GM19240 (cell line): ENCODE results near the gene FOXN4.

Source experiments
- DNase-seq: peaks from one replicate; pipeline ENCODE4 v3.0.0; 2011; ENCODE audit warnings: low spot score; ENCODE audit not compliant: insufficient read length

Gene FOXN4

DNA sequence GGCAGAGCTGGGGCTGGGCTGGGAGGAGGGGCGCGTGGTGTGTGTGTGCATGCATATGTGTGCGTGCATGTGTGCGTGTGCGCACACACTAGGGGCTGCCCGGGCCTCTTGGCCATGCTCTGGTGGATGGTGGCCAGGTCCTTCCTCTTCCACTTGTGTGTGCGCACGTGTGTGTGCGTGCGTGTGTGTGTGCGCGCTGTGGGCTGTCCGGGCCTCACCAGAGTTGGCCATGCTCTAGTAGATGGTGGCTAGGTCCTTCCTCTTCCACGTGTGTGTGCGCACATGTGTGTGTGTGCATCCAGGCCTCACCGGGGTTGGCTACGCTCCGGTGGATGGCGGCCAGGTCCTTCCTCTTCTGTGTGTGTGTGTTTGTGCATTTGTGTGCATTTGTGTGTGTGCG is 24.7 kb downstream of the FOXN4 start:
- no peak for DNase-seq

DNA sequence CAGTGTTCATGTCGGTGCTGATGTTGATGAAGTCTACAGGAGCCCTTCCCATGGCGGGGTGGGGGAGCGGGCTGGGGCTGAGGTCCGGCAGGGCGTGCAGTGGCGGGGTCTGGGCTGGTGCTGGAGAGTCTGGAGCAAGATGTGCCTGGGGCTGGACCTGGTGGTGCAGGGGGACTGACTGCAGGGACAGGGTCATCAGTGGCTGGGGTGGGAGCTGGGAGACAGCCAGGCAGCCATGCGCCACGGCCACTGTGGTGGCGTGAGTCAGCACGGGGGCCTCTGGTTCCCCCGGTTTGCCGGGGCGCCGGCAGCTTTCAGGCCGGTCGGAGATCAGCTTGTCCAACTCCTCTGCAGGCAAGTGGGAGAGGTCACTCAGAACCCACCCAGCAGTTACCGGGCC is 27.6 kb downstream of the FOXN4 start:
- DNase-seq, result no peak

DNA sequence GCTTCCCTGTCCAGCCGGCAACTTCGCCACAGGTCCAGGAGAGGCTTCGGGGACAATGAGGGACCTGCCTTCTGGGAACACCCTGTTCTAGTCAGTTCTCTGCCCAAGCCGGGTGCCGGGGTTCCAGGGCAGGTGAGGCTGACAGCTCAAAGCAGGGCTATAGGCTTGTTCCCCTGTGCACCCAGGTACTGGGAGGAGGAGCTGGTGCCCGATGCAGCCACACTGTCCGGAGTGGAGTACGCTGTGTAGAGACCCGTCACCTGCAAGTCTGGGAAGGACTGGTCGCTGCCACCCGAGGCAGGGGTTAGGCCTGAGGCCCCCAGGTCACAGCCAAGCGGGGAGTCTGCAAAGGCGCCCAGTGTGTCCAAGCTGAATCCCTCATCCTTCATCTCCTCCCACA is 29.6 kb downstream of the FOXN4 start:
- no peak for DNase-seq

DNA sequence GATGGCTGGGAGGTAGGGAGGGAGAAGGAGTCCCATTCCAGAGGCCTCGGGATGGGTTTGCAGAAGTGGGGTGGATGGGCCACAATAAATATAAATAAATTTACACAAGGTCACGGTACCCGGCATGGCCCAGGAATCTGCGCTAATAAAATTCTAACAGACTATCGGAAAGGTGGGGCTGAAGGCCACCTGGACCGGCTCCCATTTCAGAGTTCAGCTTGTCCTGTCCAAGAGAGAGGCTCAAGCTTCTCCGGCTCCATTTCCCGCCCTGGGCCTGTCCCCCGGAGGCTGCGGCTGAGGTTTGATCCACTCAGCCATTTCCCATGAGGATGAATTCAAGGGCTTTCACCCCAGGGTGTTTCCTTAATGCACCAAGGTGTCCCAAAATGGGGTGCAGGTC is 30.2 kb downstream of the FOXN4 start:
- no peak for DNase-seq

DNA sequence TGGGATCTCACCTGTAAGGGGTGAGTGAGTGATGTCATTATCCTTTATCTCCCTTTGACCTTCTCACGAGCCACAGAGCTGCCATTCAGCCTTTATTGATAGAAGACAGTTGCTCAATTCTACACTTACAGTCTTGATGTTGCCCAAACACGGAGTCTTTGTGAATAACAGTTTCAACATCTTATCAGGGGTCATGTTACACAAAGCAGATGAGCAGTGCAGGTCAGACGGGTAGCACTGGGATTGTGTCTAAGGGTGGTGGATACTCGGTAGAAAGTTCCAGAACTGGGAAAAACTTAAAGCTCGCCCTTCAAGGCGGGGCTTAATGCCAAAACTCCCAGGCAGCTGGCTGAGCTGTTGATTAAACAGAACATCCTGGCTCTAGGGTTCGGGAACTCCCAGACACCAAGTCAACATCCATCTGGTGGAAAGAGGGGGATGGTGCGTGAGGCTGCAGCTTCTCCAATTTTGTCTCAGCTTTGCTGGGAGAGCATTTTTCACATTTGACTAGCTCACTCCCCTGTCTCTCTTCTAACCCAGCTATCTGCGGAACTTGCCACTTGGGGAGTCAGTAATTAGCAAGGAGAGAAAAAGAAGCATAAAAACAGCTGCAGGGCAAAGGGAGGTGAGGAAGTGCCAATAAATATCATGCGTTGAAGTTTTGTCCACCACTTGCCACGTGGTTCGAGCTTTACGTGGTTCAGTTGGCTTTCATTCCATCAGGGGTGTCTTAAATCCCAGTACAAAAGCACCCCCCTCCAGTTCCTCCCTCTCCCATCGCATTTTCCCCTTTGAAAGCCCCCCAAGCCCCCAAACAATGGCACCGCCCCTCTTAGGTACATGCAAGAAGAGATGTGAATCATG is 31.0 kb downstream of the FOXN4 start:
- no peak for DNase-seq

DNA sequence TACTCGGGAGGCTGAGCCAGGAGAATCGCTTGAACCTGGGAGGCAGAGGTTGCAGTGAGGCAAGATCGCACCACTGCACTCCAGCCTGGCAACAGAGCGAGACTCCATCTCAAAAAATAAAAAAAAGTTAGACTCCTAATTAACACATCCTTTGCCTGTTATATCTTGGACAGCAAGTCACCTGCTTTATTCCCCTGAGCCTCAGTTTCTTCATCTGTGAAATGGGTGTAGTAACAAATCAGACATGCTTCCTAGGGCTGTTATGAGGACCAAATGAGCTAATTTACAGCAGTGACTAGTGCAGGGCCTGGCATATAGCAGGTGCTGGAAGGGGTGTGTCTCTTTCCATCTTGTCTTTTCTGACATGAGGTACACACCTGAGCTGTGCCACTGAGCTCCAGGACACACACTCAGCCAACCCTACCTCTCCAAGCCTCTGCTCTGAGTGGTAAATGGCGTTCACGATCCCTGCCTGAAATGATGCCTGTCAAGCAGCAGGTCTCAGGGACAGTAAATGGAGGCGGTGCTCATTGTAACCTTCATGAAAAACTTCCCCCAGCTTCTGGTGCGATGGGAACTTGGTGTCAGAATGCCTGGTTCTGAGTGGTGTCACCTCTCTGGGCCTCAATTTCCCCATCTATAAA is 31.7 kb downstream of the FOXN4 start:
- DNase-seq, result no peak

DNA sequence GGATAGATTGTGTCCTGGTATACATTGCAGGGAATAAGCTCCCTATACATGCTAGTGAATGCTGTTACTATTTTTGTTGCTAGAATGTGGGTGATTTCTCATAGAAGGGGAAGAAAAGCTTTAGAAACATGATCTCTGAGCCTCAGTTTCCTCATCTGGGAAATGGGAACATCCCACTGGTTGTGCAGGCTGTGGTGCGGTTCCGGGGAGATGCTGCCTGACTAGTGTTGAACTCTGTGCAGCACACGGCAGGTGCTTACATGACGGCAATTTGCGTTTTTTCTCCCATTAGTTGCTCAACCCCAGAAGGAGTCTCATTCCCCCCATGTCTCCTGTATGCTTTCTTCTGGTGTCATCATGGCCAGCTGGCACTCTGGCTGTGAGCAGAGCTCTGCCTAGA is 32.9 kb downstream of the FOXN4 start:
- DNase-seq, result no peak

DNA sequence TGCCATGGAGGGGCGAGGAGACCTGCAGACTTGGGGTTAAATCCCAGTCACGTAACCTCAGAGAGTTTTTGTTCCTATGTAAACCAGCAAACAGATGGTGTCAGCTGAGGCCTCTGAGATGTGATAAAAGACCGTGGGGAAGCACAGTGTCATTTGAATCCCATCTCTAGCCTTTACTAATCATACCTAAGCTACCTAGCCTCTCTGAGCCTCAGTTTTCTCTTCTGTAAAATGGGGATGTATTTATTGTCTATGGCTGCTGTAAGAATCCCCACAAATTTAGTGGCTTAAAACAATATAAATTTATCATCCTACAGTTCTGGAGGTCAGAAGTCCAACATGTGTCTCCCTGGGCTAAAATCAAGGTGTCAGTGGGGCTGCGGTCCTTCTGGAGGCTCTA is 33.9 kb downstream of the FOXN4 start:
- DNase-seq, result no peak

DNA sequence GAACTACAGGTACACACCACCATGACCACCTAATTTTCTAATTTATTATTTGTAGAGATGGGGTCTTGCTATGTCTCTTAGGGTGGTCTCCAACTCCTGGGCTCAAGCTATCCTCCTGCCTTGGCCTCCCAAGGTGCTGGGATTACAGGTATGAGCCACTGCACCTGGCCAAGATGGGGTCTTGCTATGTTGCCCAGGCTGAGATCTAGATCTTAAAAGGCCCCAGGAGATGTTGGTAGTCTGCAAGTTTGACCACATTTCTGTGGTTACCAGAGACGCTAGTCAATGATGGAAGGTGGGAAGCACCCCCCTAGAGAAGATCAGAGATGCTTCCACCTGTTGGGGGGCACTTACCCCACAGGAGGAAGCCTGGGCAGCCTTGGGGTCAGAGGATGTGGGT is 34.7 kb downstream of the FOXN4 start:
- no peak for DNase-seq

DNA sequence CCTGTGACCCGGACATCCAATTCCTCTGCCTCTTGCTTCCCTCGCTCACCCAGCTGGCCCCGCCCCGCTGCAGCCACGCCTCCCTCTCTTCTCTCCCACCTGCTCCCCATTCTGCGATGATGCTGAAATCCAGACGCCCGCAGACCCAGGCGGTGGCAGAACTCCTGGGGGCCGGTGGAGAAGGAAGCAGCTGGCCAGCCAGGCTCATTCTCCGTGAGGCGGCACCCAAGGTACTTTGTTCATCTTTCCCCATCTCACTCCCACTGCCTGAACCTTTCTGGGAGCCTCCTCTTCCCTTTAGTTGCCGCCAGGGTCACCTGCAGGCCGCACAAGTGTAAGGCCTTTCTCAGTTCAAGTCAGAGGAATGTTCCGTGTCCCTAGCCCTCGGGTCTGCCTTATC is 35.7 kb downstream of the FOXN4 start:
- DNase-seq, result no peak

DNA sequence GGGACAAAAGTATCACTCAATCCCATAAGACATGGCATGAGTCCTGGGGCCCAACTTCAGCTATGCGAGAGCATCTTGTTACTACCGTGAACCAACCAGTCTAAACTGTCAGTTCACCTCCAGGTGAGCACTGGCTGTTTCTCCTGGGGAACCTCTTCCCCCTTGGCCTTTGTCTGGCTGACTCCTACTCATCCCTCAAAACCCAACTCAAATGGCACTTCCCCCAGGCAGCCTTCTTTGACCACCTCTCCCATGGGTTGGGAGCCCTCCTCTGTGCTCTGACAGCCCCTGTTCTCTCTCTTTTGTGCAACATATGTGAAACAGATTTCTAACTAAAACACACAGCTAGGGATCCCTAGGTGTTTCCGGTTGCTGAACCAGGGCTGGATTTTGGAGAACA is 37.7 kb downstream of the FOXN4 start:
- DNase-seq, result no peak

DNA sequence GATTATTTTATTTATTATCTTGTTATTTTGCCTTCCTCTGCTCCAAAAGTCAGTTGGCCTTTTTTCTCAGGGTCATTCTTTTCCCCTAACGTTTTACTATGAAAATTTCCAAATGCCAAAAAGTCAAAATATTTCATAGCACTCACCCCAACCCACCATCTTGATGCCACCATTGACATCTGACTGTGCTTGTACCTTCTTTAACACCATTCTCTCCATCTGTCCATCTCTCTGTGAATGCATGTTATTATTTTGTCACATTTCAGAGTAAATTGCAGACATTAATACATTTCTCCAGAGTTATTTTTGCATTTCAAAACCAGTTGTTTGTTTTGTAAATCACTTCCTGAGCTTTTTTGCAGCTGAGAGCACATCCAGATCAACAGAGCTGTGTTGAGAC is 38.6 kb downstream of the FOXN4 start:
- DNase-seq, result no peak

DNA sequence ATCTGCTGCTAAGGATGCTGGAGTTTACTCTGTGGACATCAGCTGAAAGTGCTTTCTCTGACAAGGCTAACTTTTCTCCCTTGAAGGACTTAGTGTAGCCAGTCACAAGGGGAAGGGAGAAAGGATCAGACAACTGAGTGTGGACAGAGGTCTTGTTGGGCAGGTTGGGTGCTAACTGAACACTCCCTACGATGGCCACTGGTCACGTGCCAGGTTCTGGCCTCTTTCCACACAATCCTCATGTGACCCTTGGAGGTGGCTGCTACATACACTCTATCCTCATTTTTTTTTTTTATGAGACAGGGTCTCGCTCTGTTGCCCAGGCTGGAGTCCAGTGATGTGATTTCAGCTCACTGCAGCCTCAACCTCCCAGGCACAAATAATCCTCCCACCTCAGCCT is 39.7 kb downstream of the FOXN4 start:
- no peak for DNase-seq

DNA sequence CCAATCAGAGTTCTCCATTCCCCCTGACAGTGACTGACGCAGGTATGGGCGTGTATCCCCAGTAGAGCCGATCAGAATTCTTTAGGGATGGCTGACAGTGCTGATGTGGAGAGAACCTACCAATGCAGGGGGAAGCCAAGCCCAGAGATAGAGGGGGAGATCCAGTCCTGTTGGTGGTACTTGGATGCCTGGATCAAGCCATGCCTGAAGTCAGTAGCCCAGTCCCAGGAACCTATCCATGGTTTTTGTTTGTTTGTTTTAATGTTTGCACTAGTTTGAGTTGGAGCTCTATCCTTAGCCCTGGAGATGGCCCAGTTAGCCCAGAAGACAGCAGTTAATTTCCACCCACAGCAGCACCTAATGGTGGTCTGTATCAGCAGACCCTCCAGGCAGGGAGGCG is 40.2 kb downstream of the FOXN4 start:
- DNase-seq, result no peak

DNA sequence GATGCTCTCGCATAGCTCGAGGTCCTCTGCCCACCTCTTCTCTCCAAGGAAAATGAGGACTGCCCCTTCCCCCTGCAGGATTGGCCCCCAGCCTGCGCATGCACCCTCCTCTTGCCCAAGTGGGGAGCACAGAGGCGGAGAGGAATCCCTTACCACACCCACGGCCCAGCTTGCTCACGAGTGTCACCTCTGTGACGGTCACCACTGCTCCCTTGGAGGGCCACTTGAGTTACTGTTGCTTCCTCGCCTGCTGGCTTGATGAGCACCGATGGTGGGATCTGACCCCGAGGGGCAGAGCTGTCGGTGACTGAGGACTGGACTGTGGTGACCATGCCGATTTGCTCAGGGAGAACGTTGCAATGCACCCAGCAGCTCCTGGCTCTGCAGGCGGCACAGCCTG is 41.7 kb downstream of the FOXN4 start:
- DNase-seq, result no peak

DNA sequence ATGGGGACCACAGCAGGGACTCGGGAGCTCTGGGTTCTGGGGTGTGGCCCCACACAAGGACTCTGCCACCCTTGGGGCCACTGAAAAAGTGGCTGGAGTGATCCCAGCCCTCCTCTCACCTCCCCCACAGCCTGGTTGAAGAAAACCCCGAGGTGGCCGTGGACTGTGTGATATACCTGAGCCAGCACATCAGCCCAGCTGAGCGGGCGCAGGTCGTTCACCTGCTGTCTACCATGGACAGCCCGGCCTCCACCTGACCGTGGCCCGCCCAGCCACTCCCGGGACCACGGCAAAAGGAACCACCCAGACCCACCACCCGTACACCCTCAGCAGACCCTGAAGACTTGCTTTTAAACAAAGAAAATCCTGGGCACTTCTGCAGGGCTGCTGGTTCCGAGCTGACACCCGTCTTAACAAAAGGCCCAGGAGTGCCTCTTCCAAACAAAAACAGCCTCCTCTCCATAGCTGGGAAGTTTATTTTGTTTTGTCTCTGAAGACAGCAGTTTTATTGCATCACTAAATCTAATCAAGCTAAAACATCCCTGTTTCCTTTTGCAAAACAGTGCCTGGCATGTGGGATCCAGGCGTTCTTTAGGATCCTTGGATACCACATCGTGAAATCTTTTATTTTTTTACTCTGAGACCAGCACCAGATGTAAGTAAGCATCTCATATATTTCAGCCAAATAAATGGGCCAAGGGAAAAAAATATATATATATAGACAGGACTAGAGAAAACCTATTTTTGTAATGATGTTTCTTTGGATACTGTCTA is 42.8 kb downstream of the FOXN4 start:
- no peak for DNase-seq

DNA sequence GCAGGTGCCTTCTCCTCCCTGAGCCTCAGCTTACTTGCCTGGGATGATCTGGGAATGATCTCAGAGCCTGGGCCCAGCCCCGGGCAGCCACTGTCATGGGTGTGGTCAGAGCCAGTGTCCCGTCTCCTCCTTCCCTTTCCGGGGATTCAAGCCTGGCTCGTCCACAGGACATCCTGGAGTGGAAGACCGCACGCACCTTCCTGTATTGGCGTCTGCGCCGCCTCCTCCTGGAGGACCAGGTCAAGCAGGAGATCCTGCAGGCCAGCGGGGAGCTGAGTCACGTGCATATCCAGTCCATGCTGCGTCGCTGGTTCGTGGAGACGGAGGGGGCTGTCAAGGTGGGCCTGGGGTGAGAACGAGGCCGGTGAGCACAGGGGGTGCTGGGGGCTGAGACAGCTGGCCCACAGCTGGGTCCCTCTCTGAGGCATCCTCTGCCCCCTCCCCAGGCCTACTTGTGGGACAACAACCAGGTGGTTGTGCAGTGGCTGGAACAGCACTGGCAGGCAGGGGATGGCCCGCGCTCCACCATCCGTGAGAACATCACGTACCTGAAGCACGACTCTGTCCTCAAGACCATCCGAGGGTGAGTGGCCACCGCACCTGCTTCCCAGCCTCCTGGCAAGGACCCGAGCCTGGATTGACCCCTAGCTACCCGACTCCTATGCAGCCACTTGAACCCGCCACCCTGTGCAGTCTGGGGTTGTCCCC is 44.0 kb downstream of the FOXN4 start:
- no peak for DNase-seq

DNA sequence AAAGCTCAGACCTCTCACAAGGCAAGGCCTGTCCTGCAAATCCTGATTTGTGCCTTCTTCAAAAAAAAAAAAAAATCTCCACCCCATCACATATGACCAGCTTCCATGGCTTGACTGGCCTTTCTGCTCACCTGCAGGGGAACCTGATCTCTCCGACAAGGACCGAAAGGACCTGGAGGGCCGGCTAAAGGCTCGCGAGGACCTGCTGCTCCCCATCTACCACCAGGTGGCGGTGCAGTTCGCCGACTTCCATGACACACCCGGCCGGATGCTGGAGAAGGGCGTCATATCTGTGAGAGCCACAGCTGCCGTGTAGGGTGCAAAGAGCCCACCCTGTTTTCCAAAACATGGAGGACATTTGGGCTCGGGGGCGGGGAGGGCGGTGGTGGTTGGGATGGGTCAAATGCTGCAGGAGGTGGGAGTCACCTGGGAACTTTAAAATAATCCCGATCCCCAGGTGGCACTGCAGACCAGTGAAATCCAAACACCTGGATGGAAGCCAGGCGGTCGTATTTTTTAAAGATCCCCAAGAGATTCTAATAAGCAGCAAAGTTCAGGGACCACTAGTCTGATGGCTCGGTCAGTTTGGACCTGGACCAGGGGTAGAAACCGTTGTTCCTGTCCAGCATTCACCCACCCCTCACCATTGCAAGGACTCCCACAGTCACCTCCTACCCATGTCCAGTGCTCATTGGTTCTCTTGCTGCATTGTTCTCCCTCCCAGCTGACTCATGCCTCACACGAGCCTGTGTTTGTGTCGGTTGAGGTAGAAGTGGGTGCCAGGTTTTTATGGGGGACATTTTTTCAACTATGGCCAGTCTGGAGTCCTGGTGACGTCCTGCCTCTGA is 44.8 kb downstream of the FOXN4 start:
- DNase-seq, result peak; percentile 61

DNA sequence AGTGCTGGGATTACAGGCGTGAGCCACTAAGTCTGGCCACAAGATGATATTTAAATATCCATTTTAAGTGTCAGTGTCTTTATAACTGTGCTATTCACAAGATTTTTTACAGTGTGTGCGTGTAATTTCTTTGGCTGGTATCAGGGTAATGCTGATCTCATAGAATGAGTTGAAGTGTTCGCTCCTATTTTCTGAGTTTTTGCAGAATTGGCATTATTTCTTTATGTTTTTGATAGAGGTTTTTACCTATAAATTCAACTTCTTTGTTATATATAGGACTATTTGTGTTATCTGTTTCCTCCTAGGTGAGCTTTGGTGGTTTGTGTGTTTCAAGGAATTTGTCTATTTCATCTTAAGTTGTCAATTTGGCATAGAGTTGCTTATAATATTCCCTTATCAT is 45.6 kb downstream of the FOXN4 start:
- no peak for DNase-seq

DNA sequence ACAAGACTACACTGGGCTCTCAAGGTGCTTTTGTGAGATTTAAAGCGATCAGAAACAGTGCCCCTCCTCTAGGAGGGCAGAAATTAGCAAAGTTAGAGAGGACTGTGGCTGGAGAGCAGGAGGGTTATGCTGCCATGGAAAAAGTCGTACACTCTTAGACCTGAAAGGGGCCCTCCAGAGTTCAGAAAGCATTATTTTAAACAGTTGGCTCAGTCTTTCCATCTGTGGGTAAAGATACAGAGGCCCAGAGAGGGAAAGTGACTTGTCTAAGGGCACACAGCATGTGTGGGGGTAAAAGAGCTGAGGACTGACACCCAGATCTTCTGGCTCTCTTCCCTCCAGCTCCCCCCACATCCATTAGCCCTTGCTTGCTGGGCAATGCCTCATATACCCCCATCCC is 47.1 kb downstream of the FOXN4 start:
- no peak for DNase-seq

DNA sequence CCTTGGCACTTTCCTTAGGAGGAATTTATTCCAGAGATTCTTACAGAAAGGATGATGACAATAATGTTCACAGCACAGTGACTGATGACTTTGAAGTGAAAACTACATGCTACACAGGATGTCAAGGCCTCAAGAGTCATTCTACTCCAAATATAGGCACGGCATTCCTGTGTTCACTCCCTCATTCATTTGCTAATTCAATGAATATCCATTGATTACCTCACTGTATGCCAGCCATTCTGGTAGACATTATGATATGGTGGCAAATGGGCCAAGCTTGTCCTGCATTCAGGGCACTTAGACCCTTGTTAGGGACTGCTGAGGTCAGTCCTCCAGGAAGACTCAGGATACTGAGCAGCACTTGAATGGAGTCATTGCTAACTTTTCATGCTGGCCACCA is 48.0 kb downstream of the FOXN4 start:
- no peak for DNase-seq
